ENCODE measurements around the gene SRD5A3.

Gene SRD5A3

DNA sequence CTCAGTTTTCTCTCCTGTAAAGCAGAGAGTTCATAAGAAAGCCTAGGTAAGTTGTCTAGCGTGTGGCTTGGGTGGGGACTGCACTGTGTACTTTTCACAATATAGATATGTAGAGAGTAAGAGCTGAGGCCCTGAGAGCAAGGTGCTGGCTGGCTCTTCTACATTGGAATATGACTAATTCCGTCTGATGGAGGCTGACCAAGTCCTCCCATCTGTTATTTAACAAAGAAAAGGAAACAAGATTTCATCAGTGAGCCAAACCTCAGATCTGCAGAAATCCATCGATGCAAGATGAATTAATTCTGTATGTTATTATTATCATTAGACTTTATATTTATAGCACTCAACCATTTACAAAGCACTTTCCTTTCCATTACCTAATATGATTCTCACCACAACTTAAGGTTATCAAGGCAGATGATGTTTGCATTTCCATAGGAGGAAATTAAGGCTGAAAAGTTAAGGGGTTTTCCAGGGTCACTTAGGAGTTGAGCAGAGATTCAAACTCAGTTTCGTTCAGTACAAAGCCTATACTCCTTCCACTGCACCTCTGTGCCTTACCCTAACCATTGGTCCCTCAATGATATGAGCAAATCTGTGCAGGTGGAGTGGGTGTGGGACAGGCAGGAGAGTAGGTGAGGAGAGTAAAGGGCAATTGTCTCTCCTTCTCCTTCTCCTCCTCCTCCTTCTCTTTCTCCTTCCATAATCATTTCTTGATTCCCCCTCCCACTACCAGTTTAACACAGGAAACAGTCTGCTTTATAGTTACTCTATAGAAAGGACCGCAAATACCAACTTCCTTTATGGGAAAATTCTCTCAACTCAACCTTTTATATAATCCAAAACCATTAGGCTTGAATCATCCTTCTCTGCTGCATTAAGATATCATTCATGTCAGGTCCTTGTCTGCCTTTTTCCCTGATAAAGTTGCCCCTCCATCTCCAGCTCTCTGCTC is 27.6 kb upstream of the SRD5A3 start:
- DNase-seq (ENCODE audit: insufficient read length, low spot score) (no peak), FAIRE-seq (no peak)
- no peak for TF ChIP-seq POU2F2 (IDR thresholded peaks at IDR 0.05; ENCODE audit: low read depth, low read length)
- TF ChIP-seq POLR2A (IDR thresholded peaks at IDR 0.05; ENCODE audit: low read depth, low read length), result no peak

DNA sequence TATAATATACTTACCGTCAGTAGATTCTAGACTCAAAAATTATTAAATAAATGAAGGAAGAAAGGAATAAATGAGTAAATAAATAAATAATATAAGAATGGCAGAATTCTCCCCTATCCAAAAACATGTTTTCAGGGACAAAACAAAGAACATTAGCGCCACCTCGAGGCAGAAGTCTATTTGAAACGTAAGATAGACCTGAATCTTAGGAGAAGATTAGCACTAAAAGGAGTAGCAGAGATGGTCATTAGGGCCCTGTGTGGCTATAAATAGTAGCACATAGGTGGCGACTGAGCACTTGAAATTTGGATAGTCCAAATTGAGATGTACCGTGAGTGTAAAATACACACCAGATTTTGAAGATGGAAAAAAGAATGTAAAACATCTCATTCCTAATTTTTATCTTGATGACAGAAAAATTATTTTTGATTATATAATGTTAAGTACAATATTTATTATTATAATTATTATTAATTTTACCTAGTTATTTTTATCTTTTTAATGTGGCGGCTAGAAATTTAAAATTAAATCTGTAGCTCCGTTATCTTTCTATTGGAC is 24.3 kb upstream of the SRD5A3 start:
- FAIRE-seq (no peak), DNase-seq (ENCODE audit: insufficient read length, low spot score) (no peak)
- TF ChIP-seq POLR2A (IDR thresholded peaks at IDR 0.05; ENCODE audit: low read depth, low read length), result no peak
- no peak for TF ChIP-seq POU2F2 (IDR thresholded peaks at IDR 0.05; ENCODE audit: low read depth, low read length)
- TF ChIP-seq TAF1 (IDR thresholded peaks at IDR 0.05; ENCODE audit: low read depth, low read length), result no peak
- TF ChIP-seq SPI1 (IDR thresholded peaks at IDR 0.05; ENCODE audit: low read depth, low read length), result no peak
- no peak for TF ChIP-seq PAX5 (IDR thresholded peaks at IDR 0.05; ENCODE audit: insufficient read depth, low read length, severe bottlenecking)
- no peak for TF ChIP-seq POLR2AphosphoS5 (IDR thresholded peaks at IDR 0.05; ENCODE audit: low read depth, low read length)

DNA sequence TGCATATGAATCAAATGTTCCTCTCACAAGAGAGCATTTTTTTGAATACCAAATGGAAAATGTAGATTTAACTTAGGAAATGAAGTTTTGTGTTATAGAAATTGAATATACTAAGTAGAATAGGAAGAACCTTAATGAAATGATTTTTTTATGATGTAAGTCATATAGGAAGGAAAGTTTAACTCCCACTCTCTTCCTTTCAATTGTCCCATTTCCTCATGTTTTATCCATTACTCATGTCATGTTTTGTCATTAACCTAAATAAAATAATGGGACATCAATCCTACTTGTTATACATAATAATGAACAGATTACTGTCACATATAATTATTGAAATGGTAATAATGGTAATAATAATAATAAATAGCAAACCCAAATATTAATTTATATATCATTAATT is 22.7 kb upstream of the SRD5A3 start:
- DNase-seq (ENCODE audit: insufficient read length, low spot score) (no peak), FAIRE-seq (no peak)
- TF ChIP-seq POLR2A (IDR thresholded peaks at IDR 0.05; ENCODE audit: low read depth, low read length), result no peak
- TF ChIP-seq POLR2AphosphoS5 (IDR thresholded peaks at IDR 0.05; ENCODE audit: low read depth, low read length), result no peak
- no peak for TF ChIP-seq TAF1 (IDR thresholded peaks at IDR 0.05; ENCODE audit: low read depth, low read length)
- no peak for TF ChIP-seq SPI1 (IDR thresholded peaks at IDR 0.05; ENCODE audit: low read depth, low read length)
- no peak for TF ChIP-seq PAX5 (IDR thresholded peaks at IDR 0.05; ENCODE audit: insufficient read depth, low read length, severe bottlenecking)
- TF ChIP-seq POU2F2 (IDR thresholded peaks at IDR 0.05; ENCODE audit: low read depth, low read length), result no peak

DNA sequence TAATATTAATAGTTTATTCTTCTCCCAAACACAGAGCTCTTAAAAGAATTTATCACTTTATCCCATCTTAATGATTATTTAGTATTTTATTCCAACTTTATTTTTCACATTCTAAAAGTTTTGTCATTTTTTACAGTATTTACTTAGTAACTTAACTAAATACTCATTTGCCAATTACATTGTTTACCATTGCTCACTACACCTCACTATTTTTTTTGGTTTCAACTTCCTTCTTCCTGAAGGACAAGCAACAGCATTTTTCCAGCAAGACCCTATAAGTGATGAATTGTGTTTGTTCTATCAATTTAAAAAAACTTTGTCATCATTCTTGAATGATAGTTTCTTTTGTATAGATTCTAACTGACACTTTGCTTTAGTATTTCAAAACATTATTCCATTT is 19.4 kb upstream of the SRD5A3 start:
- no peak for FAIRE-seq
- no peak for DNase-seq (ENCODE audit: insufficient read length, low spot score)

GRCh38 chr4:55329012-55329411 is 17.0 kb upstream of the SRD5A3 start:
- no peak for FAIRE-seq
- no peak for DNase-seq (ENCODE audit: insufficient read length, low spot score)
- TF ChIP-seq POLR2A (IDR thresholded peaks at IDR 0.05; ENCODE audit: low read depth, low read length) (no peak), TAF1 (IDR thresholded peaks at IDR 0.05; ENCODE audit: low read depth, low read length) (no peak), POLR2AphosphoS5 (IDR thresholded peaks at IDR 0.05; ENCODE audit: low read depth, low read length) (no peak)

More for the DNA sequence above, 19.4 kb upstream of the SRD5A3 start:
- TF ChIP-seq POU2F2 (IDR thresholded peaks at IDR 0.05; ENCODE audit: low read depth, low read length) (no peak), POLR2A (IDR thresholded peaks at IDR 0.05; ENCODE audit: low read depth, low read length) (no peak), SPI1 (IDR thresholded peaks at IDR 0.05; ENCODE audit: low read depth, low read length) (no peak), POLR2AphosphoS5 (IDR thresholded peaks at IDR 0.05; ENCODE audit: low read depth, low read length) (no peak), PAX5 (IDR thresholded peaks at IDR 0.05; ENCODE audit: insufficient read depth, low read length, severe bottlenecking) (no peak), TAF1 (IDR thresholded peaks at IDR 0.05; ENCODE audit: low read depth, low read length) (no peak)

DNA sequence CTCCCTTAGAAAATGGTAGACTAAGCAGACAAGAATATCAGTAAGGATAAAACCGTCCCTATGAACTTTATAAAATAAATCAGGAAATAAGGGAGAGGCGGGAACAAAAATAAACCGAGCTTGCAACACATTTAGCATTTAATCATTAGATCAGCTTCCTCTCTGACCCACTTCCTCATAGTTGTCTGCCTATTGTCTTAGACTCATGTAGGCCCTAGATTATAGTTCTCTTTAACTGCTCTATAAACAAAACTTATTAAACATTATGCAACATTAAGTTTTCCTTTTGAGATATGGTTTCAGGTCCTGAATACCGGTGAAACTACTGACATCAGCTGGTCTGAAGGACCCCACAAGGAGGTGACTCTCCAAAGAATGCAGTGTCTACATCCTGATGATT is 15.8 kb upstream of the SRD5A3 start:
- DNase-seq (ENCODE audit: insufficient read length, low spot score) (no peak), FAIRE-seq (no peak)

GRCh38 chr4:55336138-55337034 is 9.7 kb upstream of the SRD5A3 start:
- DNase-seq (ENCODE audit: insufficient read length, low spot score), result no peak
- no peak for FAIRE-seq
- TF ChIP-seq TAF1 (IDR thresholded peaks at IDR 0.05; ENCODE audit: low read depth, low read length) (no peak), SPI1 (IDR thresholded peaks at IDR 0.05; ENCODE audit: low read depth, low read length) (no peak), POLR2A (IDR thresholded peaks at IDR 0.05; ENCODE audit: low read depth, low read length) (no peak), POU2F2 (IDR thresholded peaks at IDR 0.05; ENCODE audit: low read depth, low read length) (no peak), PAX5 (IDR thresholded peaks at IDR 0.05; ENCODE audit: insufficient read depth, low read length, severe bottlenecking) (no peak), POLR2AphosphoS5 (IDR thresholded peaks at IDR 0.05; ENCODE audit: low read depth, low read length) (no peak)

More for the DNA sequence above, 15.8 kb upstream of the SRD5A3 start:
- no peak for TF ChIP-seq POLR2A (IDR thresholded peaks at IDR 0.05; ENCODE audit: low read depth, low read length)
- TF ChIP-seq SPI1 (IDR thresholded peaks at IDR 0.05; ENCODE audit: low read depth, low read length), result no peak
- TF ChIP-seq POU2F2 (IDR thresholded peaks at IDR 0.05; ENCODE audit: low read depth, low read length), result no peak
- no peak for TF ChIP-seq TAF1 (IDR thresholded peaks at IDR 0.05; ENCODE audit: low read depth, low read length)
- no peak for TF ChIP-seq PAX5 (IDR thresholded peaks at IDR 0.05; ENCODE audit: insufficient read depth, low read length, severe bottlenecking)
- no peak for TF ChIP-seq POLR2AphosphoS5 (IDR thresholded peaks at IDR 0.05; ENCODE audit: low read depth, low read length)

- FAIRE-seq (no peak), DNase-seq (ENCODE audit: insufficient read length, low spot score) (no peak)
- no peak for TF ChIP-seq TAF1 (IDR thresholded peaks at IDR 0.05; ENCODE audit: low read depth, low read length)
- TF ChIP-seq POU2F2 (IDR thresholded peaks at IDR 0.05; ENCODE audit: low read depth, low read length), result no peak
- no peak for TF ChIP-seq POLR2AphosphoS5 (IDR thresholded peaks at IDR 0.05; ENCODE audit: low read depth, low read length)
- TF ChIP-seq POLR2A (IDR thresholded peaks at IDR 0.05; ENCODE audit: low read depth, low read length), result no peak
- TF ChIP-seq SPI1 (IDR thresholded peaks at IDR 0.05; ENCODE audit: low read depth, low read length), result no peak
Observed at GRCh38 chr4:55337944-55338343, 8.1 kb upstream of the SRD5A3 start.

- TF ChIP-seq POLR2AphosphoS5 (IDR thresholded peaks at IDR 0.05; ENCODE audit: low read depth, low read length) (no peak), PAX5 (IDR thresholded peaks at IDR 0.05; ENCODE audit: insufficient read depth, low read length, severe bottlenecking) (no peak), TAF1 (IDR thresholded peaks at IDR 0.05; ENCODE audit: low read depth, low read length) (no peak), POLR2A (IDR thresholded peaks at IDR 0.05; ENCODE audit: low read depth, low read length) (no peak), POU2F2 (IDR thresholded peaks at IDR 0.05; ENCODE audit: low read depth, low read length) (no peak), SPI1 (IDR thresholded peaks at IDR 0.05; ENCODE audit: low read depth, low read length) (no peak)
- DNase-seq (ENCODE audit: insufficient read length, low spot score) (no peak), FAIRE-seq (no peak)
Observed at GRCh38 chr4:55338486-55338885, 7.6 kb upstream of the SRD5A3 start.

Measured in GM12891 (cell line).